Activated CD4-positive, alpha-beta T cell treated with anti-CD3 and anti-CD28 coated beads, Interleukin-2, Interleukin-6, amounts not matched to agents 100 ng/mL and 50 ng/mL, durations not matched to agents 16 hours and 8 hours (primary cell): Measurements from ENCODE around the gene HIPK4.
"Not testable (repeated sequence)": the region's sequence is repeated elsewhere in the genome, so short reads cannot be mapped to it uniquely, and the experiment has no call there.

Experiments used
- DNase-seq: peaks from one replicate; pipeline ENCODE4 v3.0.0-alpha.2; 2020

Gene HIPK4, protein sequence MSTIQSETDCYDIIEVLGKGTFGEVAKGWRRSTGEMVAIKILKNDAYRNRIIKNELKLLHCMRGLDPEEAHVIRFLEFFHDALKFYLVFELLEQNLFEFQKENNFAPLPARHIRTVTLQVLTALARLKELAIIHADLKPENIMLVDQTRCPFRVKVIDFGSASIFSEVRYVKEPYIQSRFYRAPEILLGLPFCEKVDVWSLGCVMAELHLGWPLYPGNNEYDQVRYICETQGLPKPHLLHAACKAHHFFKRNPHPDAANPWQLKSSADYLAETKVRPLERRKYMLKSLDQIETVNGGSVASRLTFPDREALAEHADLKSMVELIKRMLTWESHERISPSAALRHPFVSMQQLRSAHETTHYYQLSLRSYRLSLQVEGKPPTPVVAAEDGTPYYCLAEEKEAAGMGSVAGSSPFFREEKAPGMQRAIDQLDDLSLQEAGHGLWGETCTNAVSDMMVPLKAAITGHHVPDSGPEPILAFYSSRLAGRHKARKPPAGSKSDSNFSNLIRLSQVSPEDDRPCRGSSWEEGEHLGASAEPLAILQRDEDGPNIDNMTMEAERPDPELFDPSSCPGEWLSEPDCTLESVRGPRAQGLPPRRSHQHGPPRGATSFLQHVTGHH

DNA sequence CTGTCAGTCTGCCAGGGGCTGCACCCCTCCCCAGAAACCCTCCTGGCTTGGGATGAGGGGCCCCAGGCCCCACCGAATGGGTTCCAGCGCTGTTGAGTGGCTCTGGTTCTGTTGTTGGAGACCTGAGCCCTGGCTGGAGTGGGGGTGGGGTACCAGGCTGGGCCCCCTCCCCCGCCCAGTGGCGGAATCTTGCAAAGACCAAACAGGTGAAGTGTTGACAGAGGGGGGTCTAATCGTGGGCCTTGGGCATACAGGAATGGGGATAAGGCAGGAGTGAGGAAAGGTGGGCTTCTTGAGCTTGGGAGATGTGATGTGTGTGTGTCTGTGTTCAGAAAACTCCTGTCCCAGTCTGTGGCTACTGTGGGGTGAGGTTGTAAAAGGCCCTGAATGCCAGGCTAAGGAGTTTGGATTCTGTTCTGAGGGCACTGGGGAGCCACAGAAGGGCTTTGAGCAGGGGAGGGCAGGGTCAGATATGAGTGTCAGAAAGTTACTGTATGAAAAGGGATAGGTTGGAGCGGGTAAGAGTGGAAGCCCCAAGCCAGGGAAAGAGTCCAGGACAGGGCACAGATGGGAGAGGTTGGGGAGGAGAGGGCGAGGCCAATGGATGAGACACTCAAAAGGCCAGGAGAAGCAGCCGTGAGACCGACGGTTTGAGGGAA is at the start of gene HIPK4:
TSS of gene HIPK4 (minus strand) at position 98 of the 659 bp plus-strand sequence. CDS start 279 bp downstream, outside the sequence.
- no peak for DNase-seq

DNA sequence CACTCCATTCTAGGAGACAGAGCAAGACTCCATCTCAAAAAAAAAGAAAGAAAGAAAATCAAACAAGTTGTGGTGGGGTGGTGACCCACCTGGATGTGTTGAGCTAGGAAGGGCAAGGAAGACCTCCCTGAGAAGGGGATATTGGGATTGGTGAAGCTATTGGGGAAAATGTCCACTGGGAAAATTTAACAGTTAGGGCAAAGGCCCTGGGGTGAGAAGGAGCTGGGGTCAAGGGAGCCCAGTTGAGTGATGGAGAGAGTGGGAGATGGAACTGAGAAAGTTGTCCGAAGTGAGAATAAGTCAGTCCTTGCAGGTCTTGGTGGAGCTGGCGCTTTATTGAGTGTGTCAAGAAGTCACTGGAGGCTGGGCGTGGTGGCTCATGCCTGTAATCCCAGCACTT is 48.3 kb upstream of the HIPK4 start:
- no peak for DNase-seq

DNA sequence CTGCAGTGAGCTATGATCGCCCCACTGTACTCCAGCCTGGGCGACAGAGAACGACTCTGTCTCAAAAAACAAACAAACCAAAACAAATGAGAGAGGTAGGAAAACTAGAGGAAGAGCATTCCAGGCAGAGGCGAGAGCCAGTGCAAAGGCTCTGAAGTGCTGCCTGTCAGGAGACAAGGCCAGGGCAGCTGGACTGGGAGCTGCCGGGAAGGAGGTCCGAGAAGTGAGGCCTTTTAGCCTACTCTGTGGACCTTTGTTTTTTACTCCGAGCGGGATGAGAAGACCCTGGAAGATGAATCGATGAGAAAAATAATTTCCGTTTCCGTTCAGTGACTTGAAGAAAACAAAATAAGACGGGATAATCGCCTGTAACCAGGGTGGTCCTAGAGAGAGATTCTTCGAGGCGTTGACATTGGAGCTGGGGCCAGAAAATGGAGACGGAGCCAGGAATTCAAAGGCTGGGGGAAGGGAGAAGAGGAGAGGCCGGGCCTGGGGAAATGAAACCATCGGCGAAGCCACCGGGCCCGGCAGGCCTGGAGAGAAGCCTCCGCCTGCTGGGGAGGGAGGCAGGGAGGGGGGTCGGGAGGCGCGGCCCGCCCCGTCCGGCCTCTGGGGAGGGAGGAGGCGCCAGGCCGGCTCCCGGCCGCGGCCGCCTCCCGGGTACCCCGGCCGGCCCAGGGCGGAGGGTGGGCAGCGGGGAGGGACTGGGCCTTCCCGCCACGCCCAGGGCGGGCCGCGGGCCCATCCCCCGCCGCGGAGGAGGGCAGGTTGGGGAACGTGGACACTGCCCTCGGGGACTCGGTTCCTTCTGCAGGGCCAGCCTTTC is 43.6 kb upstream of the HIPK4 start:
- peak; percentile 64 for DNase-seq

DNA sequence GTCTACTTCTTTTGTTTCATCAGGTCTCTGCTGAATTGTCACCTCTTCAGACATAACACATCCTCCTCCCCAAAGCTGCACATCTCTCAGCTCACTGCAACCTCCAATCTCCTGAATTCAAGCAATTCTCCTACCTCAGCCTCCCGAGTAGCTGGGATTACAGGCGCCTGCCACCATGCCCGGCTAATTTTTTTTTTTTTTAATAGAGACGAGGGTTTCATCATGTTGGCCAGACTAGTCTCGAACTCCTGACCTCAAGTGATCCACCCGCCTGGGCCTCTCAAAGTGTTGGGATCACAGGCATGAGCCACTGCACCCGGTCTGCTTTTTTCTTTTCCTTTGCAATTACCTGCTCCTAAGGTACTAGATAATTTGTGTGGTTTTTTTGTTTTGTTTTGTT is 42.8 kb upstream of the HIPK4 start:
- not testable (repeated sequence) for DNase-seq

DNA sequence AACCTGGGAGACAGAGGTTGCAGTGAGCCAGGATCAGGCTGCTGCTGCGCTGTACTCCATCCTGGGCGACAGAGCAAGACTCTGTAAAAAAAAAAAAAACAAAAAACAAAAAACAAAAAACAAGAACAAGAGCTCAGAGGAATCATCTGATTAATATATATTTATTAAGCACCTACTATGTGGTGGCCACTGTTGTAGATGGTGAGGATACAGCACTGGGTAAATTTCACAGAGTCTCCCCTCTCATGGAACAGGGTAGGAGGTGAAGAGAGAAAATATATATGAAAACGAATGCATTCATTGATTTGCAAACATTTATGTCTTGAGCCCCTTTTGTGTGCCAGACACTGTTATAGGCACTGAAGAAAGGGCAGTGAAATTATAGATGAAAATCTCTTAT is 41.7 kb upstream of the HIPK4 start:
- DNase-seq, result no peak

DNA sequence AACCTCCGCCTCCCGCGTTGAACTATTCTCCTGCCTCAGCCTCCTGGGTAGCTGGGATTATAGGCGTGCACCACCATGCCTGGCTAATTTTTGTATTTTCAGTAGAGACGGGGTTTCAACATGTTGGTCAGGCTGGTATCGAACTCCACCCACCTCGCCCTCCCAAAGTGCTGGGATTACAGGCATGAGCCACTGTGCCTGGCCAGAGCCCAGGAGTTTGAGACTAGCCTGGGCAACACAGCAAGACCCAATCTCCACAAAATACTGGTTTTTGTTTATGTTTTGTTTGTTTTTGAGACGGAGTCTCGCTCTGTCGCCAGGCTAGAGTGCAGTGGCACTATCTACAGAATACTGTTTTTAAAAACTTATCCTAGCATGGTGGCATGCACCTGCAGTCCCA is 40.3 kb upstream of the HIPK4 start:
- not testable (repeated sequence) for DNase-seq

DNA sequence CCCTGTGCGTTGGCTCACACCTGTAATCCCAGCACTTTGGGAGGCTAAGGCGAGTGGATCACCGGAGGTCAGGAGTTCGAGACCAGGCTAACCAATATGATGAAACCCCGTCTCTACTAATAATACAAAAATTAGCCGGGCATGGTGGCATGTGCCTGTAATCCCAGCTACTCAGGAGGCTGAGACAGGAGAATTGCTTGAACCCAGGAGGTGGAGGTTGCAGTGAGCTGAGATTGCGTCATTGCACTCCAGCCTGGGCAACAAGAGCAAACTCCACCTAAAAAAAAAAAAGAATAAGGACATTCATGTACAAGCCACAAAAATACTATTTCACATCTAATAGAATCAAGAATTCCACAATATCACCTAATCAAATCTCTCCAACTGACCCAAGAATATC is 38.2 kb upstream of the HIPK4 start:
- DNase-seq, result not testable (repeated sequence)

DNA sequence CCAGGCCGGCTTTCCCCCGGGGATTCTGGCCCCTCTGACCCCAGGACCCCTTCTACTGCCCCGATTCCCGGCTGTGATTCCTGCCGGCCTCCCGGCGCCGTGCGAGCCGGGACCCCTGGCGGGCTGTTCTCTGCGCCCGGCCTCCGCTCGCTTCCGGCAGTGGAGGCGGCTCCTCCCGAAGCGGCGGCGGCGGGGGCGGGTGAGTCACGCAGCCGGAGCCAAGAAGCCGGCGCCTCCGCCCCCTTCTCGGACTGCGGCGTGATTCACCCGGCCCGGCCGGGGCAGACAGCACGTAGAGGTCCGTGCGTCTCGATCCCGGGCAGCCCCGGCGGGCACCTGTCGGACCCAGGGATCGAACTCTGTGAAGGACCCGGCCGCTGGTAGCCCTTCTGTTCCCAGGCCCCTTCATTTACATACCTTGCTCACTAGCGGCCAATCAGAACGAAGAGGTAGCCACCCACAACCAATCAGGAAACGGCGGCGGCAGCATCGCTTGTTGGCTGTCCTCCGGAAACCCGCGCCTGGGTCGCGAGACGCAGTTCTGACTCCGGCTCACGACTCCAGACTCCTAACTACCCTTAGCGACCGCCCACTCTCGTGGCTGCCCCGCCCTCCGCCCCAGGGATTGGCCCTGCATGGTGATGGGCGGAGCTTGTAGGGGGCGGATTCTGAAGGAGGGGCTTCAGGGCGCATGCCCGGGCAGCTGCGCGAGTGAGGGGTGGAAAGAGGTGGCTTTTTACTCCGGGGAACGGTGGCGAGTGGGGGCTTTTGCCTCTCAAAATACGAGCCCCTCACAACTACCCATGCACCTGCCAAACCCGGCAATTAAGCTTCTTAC is 35.7 kb upstream of the HIPK4 start, which contains the start of gene SERTAD1:
TSS of gene SERTAD1 (minus strand) at position 543 of the 838 bp plus-strand sequence. CDS start 2,446 bp downstream, outside the sequence.
- peak; percentile 100 for DNase-seq

DNA sequence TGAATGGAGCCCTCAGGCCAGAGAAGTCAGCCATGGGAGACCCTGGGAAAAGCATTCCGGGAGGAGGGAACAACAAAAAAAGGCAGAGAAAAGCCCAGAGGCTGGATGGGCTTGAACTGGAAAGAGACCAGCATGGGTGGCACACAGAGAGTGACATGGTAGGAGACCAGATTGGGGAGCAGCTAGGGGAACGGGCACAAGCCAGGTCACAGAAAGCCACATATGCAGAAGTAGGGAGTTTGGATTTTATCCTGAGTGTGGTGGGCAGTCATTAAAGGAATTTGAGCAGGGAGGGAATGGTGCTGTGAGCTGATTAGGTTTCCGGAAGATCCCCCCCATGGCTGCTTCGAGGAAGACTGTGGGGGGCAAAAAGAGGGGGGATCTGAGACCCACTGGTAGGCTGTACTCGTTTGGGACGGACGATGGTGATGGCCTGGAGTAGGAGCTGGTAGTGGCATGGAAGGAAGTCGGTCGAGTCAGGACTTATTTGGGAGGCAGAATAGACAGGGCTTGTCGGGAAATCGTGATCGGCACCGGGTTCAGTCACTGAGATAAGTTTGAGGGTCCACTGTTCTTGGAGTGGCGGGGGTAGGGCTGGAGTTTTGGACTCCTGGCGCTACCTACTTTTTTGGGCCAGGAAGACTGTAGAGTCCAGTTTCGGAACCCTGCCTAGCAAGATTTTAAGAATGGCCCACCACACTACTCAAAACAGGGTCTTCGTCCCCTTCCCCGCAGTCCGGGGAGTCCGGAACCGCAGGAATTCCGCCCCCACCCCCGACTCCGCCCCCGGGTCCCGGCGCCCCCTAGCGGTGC is 34.9 kb upstream of the HIPK4 start:
- peak; percentile 19 for DNase-seq

DNA sequence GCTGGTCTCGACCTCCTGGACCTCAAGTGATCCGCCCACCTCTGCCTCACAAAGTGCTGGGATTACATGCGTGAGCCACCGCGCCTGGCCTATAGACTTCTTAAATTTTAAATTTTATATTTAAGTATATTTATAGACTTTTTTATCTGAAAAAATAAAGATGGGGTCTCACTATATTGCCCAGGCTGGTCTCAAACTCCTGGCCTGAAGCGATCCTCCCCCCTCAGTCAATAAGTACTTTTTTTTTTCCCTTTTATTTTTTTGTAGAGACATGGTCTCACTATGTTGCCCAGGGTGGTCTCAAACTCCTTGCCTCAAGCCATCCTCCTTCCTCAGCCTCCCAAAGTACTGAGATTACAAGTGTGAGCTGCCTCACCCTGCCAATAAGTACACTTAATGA is 34.0 kb upstream of the HIPK4 start:
- DNase-seq, result no peak

DNA sequence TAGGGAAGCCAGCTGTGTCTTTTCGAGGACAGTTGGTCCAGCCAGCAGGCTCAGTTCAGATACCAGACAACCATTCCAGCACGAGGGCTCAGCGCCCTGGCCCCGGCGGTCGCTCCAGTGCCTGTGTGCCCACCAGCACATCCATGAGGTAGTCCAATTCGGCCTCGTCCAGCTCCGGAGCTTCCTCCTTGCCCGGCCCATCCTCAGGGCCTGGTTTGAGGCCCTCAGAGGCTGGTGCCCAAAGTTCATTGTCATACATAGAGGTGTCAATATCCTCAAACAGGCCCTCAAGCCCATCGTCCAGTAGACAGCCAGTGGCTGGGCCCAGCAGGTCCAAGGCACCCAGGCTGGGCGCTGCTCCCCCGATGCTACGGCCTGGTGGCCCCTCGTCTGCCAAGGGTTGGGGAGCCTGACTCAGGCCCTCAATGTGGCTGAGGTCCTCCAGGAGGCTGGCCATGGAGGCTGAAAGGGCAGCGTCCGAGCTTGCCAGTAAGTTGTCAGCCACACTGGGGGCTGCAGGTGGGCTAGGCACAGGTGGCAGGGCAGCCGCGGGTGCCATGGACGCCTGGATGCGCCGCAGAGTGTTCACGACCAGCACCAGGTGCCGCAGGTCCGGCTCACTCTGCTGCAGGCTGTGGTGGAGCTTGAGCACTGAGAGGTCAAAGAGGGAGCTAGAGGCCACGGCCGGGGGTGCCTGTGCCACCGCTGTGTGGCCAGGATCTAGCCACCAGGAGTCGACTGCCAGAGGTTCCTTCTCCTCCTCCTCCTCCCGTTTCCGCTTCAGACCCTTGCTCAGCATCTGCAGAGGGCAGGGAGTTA is 33.0 kb upstream of the HIPK4 start:
- DNase-seq, result no peak

DNA sequence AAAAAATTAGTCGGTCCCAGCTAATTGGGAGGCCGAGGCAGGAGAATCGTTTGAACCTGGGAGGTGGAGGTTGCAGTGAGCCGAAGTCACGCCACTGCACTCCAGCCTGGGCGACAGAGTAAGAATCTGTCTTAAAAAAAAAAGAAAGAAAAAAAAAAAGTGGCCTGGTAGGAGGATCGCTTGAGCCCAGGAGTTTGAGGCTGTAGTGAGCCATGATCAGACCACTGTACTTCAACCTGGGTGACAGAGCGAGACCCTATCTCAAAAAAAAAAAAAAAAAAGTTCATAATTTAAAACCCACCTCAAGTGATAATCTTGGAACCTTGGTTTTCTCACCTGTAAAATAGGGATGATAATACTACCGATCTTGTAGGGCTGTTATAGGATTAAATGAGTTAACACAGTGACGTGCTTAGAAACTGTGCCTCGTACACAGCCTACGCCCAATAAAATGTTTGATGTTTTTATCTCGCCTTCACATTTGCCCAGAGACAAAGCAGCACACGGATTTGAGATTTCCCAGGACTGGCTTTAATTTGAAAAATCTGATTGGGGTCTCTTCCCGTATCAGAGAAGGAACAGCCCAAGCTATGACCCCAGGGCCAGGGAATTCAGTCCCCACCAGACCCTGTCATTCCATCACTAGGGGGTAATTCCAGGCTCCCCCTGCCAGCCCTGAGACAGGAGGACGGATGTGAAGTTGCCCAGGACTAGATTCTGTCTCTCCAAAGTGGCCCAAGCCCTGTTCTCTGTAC is 32.2 kb upstream of the HIPK4 start:
- no peak for DNase-seq

DNA sequence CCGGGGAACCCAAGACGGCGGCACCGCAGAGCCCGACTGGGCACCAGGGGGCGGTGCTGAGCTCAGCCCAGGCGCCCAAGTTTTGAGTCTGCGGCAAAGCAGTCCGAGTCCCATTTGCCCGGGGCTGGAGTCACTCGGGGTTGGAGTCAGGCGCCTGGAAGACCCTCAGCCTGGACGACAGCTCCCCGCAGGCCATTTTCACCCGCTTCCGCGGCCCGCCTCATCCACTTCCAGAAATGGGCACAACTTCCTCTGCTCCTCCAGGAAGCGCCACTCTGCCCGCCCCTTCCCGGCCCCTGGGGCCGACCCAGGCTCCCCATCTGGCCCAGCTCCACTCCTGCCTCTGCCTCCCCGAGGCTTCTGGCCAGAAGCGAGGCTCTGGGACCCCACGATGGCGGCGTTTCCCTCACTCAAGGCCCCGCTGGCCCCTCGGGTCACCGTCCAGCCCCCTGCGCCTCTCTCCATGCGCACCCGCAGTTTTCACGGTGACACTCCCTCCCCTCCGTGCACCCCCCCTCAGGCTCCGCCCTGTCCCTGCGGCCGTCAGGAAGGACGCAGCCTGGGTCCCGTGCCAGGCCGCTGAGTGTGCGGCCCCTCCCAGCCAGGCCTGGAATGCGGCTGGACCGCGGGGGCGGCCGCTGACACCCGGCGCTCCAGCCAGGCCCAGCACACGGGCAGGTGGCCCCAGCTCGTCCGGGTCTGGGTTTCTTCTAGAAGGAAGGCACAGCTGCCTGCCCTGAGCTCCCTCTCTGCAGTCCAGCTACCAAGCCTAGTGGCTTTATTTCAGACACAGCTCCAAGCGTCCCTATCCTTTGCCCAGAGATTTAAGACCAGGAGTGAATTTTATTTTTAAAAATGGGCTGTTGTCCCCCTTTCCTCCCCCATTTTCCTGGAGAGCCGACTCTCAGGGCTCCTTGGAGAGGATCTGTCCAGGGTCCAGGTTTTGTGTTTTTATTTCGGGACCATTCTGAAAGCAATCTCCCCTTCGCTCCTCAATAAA is 31.1 kb upstream of the HIPK4 start:
- peak; percentile 86 for DNase-seq

DNA sequence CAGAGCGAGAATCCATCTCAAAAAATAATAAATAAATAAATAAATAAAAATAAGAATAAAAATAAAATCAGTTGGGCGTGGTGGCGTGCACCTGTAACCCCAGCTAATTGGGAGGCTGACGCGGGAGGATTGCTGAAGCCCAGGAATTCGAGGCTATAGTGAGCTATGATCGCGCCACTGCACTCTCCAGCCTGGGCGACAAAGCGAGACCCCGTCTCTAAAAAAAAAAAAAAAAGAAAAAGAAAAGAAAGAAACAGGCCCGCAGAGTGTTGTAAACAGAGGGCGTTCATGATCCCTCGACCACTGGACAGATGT is 30.4 kb upstream of the HIPK4 start:
- DNase-seq, result no peak

DNA sequence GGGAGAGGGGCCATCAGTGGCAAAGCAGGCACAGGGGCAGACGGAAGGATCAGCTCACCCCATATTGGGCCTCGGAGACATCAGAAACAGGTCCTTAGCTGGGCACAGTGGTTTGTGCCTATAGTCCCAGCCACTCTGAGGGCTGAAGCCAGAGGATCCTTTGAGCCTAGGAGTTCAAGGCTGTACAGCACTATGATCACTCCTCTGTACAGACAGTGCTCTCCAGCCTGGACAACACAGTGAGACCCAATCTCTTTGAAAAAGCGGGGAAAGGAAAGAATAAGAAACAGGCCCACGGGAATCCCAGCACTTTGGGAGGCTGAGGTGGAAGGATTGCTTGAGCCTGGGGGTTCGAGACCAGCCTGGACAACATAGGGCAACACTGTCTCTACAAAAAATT is 29.8 kb upstream of the HIPK4 start:
- no peak for DNase-seq

DNA sequence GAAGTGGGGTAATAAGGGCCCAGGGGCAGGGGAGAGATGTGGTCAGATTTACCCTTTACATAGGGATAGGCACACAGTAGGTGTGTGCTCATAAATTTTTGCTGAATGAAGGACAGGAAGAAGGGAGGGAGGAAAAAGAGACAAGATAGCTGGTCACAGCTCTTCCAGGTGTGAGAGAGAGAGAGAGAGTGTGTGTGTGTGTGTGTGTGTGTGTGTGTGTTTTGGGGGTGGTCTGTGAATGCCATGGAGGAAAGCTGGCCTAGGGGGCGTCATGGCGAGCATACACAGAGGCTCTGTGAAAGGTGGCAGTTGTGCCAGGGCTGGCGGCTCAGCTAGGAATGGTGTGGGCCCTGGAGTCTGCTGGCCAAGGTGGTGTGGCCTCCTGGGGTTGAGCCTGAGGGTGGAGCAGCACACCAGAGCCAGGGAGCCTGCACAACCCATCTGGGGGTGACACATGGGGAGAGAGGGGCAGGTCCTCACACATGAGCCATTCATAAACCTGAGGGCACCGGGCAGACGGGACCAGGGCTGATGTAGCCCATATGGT is 29.2 kb upstream of the HIPK4 start:
- DNase-seq, result no peak

DNA sequence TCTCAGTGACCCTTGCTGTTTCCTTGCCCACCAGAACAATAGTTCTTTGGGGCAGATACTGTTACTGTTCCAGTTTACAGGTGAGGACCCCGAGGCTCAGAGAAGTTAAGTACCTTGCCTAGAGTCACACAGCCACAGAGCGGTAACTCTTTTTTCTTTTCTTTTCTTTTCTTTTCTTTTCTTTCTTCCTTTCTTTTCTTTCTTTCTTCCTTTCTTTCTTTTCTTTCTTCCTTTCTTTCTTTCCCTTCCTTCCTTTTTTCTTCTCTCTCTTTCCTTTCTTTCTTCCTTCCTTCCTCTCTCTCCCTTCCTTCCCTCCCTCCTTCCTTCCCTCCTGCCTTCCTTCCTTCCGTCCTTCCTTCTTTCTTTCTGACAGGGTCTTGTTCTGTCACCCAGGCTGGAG is 28.1 kb upstream of the HIPK4 start:
- no peak for DNase-seq

DNA sequence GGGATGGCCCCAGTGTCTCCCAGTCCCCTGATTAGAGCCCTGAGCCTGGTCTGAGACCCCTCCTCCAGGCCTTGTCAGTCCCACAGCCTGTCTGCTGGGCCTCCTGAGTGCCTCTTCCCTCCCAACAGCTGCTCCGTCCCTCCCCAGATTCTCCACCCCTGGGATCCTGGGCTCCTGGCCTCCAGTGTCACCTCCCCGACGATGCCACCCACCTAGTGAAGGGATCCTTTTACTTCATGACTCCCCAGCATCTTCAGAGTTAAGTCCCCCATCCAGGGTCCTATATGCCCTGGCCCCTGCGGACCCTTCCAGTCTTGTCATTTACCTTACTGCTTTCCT is 27.6 kb upstream of the HIPK4 start:
- DNase-seq, result no peak
